CD4-positive, alpha-beta T cell treated with Interleukin-15 for 1 hour (primary cell): ENCODE measurements around the gene CENPT.
A peak's percentile ranks its signal among the peaks of the same experiment; 100 is the strongest.

ENCODE experiments used
- DNase-seq: peaks from one replicate; pipeline ENCODE4 v3.0.0-alpha.2; 2020

The CENPT gene

GRCh38 chr16:67847064-67847861 is at the start of gene CENPT:
Gene CENPT, minus strand, starts transcription at chr16:67847693. Its CDS starts 13,834 bp downstream, at chr16:67833859.
- no peak for DNase-seq

- DNase-seq = no peak
These were observed 49.7 kb upstream of the CENPT start for GRCh38 chr16:67897231-67897630.

GRCh38 chr16:67893743-67894399 is 46.4 kb upstream of the CENPT start:
- no peak for DNase-seq

- peak; percentile 92 for DNase-seq
These were observed 45.6 kb upstream of the CENPT start, which contains the start of gene PSKH1 for GRCh38 chr16:67892899-67893742. Gene PSKH1, plus strand, starts transcription at chr16:67893254. Its CDS starts 15,496 bp downstream, at chr16:67908750.

GRCh38 chr16:67892375-67892774 is 44.9 kb upstream of the CENPT start:
- no peak for DNase-seq

- no peak for DNase-seq
These were observed 40.8 kb upstream of the CENPT start for GRCh38 chr16:67888331-67888730.

GRCh38 chr16:67886387-67886786 is 38.9 kb upstream of the CENPT start:
- DNase-seq = no peak

- no peak for DNase-seq
These were observed 38.5 kb upstream of the CENPT start for GRCh38 chr16:67885976-67886375.

GRCh38 chr16:67885545-67885944 is 38.1 kb upstream of the CENPT start:
- DNase-seq = no peak

- DNase-seq = no peak
These were observed 37.2 kb upstream of the CENPT start, which contains the start of gene NRN1L for GRCh38 chr16:67884684-67885083. Gene NRN1L, plus strand, starts transcription at chr16:67884885. Its CDS starts 19 bp downstream, at chr16:67884904.

- peak; percentile 64 for DNase-seq
These were observed 36.4 kb upstream of the CENPT start for GRCh38 chr16:67883872-67884261.

- no peak for DNase-seq
These were observed 35.8 kb upstream of the CENPT start for GRCh38 chr16:67883146-67883871.

GRCh38 chr16:67882374-67883145 is 35.1 kb upstream of the CENPT start:
- no peak for DNase-seq

GRCh38 chr16:67881621-67882161 is 34.2 kb upstream of the CENPT start:
- no peak for DNase-seq

- DNase-seq = no peak
These were observed 33.1 kb upstream of the CENPT start for GRCh38 chr16:67880584-67880983.

- no peak for DNase-seq
These were observed 32.4 kb upstream of the CENPT start for GRCh38 chr16:67879936-67880335.

GRCh38 chr16:67879462-67879861 is 32.0 kb upstream of the CENPT start:
- no peak for DNase-seq

GRCh38 chr16:67878846-67879245 is 31.4 kb upstream of the CENPT start:
- no peak for DNase-seq

GRCh38 chr16:67878232-67878631 is 30.7 kb upstream of the CENPT start:
- DNase-seq = no peak

GRCh38 chr16:67877064-67877463 is 29.6 kb upstream of the CENPT start:
- DNase-seq = no peak

- no peak for DNase-seq
These were observed 26.9 kb upstream of the CENPT start for GRCh38 chr16:67874372-67874771.
